Endothelial cell of umbilical vein (primary cell): ENCODE measurements around the gene GNAO1. TPM values are rescaled to one million over a fixed set of nuclear protein-coding genes. Genes with fewer than 3 reads are reported as not detected.

Experiments used
- BruUV-seq: library from RNA; stranded (reverse); fragments of 400-500 nt; replicated peaks from 2 replicates; lab custom pipeline; 2021; lab: Mats Ljungman, UMichigan
- CTCF ChIA-PET: fragments of 300-600, 350-600 bp; sonication (Branson Sonifier 250); formaldehyde crosslinking; loops from one replicate; lab custom pipeline; 2021; ENCODE audit warnings: antibody characterized with exemption, inconsistent platforms; lab: Charles Lee
- POLR2A ChIA-PET: fragments of 300-600, 350-600 bp; sonication (Branson Sonifier 250); formaldehyde crosslinking; loops from one replicate; lab custom pipeline; 2021; ENCODE audit warnings: antibody characterized with exemption, inconsistent platforms; lab: Charles Lee
- DNase-seq: peaks from one replicate; pipeline ENCODE4 v3.0.0-alpha.2; 2011; ENCODE audit warnings: low read depth, low spot score
- FAIRE-seq: peaks from 2 replicates; lab custom pipeline; 2011; peaks lifted over from hg19 to GRCh38; lab: Jason Lieb, UNC
- H2AFZ ChIP-seq: 2 replicates; pipeline ENCODE4 v1.6.0; 2012; ENCODE audit warnings: low read depth, low read length, control low read depth, inconsistent platforms
- H3K27ac ChIP-seq: 2 replicates; pipeline ENCODE4 v1.5.1; 2011; ENCODE audit warnings: low read depth, mild to moderate bottlenecking, control low read depth, low read length, moderate library complexity; ENCODE audit not compliant: insufficient read depth
- H3K27me3 ChIP-seq, 2 experiments: 2 replicates each; pipeline versions ENCODE4 v1.6.0 to v1.6.1; 2011; ENCODE audit warnings: low read length in 2 of 2, mixed read lengths in 1 of 2; ENCODE audit not compliant: control insufficient read depth in 2 of 2, insufficient read depth in 2 of 2
- H3K36me3 ChIP-seq, 2 experiments: 2 replicates in 1 of 2; 3 replicates in 1 of 2; pipeline ENCODE4 v1.5.1; 2011; ENCODE audit warnings: low read length in 2 of 2, mild to moderate bottlenecking in 1 of 2, moderate library complexity in 1 of 2; ENCODE audit not compliant: control insufficient read depth in 2 of 2, insufficient read depth in 2 of 2; ENCODE audit errors: extremely low read depth in 1 of 2
- H3K4me1 ChIP-seq: 3 replicates; pipeline ENCODE4 v1.5.1; 2011; ENCODE audit warnings: mild to moderate bottlenecking, low read length; ENCODE audit not compliant: control insufficient read depth, insufficient read depth; ENCODE audit errors: extremely low read depth
- H3K4me2 ChIP-seq: 2 replicates; pipeline ENCODE4 v1.6.1; 2011; ENCODE audit warnings: low read length, control low read depth, mixed read lengths; ENCODE audit not compliant: insufficient read depth
- H3K4me3 ChIP-seq, 3 experiments: fragments of 200-600 bp in 1 of 3; sonication (generic), shearing (Covaris generic) in 1 of 3; replicated peaks in 1 of 3; 2 replicates each; pipeline ENCODE4 v1.5.1; 2011 to 2016; ENCODE audit warnings: control low read depth in 3 of 3, low read length in 3 of 3, mild to moderate bottlenecking in 2 of 3, inconsistent platforms in 1 of 3, low read depth in 1 of 3, moderate library complexity in 1 of 3; ENCODE audit not compliant: insufficient read depth in 1 of 3
- H3K79me2 ChIP-seq: 2 replicates; pipeline ENCODE4 v1.6.0; 2012; ENCODE audit warnings: low read length, inconsistent platforms; ENCODE audit not compliant: control insufficient read depth, insufficient read depth
- H3K9ac ChIP-seq: replicated peaks from 2 replicates; pipeline ENCODE3; 2011; ENCODE audit warnings: low read length, control low read depth; ENCODE audit not compliant: insufficient read depth; ENCODE audit errors: extremely low read depth
- H3K9me1 ChIP-seq: replicated peaks from 3 replicates; pipeline ENCODE4 v1.6.0; 2011; ENCODE audit warnings: mild to moderate bottlenecking, low read length; ENCODE audit not compliant: control insufficient read depth, insufficient read depth; ENCODE audit errors: extremely low read depth
- H3K9me3 ChIP-seq: replicated peaks from 2 replicates; pipeline ENCODE4 v1.5.1; 2012; ENCODE audit warnings: low read length, inconsistent platforms; ENCODE audit not compliant: control insufficient read depth, insufficient read depth
- H4K20me1 ChIP-seq: replicated peaks from 2 replicates; pipeline ENCODE3; 2011; ENCODE audit warnings: mild to moderate bottlenecking, low read length; ENCODE audit not compliant: control insufficient read depth, insufficient read depth; ENCODE audit errors: extremely low read depth
- EZH2 ChIP-seq: IDR thresholded peaks from 2 replicates; pipeline ENCODE4 v1.6.1; 2012; ENCODE audit warnings: borderline replicate concordance, low read depth, mild to moderate bottlenecking, moderate library complexity, low read length, inconsistent platforms; ENCODE audit not compliant: severe bottlenecking
- FOS ChIP-seq: IDR thresholded peaks from 2 replicates; pipeline ENCODE4 v1.6.1; 2011; ENCODE audit warnings: mild to moderate bottlenecking, low read length, moderate library complexity, borderline replicate concordance; ENCODE audit not compliant: insufficient read depth
- GATA2 ChIP-seq: IDR thresholded peaks from 2 replicates; pipeline ENCODE4 v1.7.0; 2011; ENCODE audit warnings: low read depth, mild to moderate bottlenecking, moderate library complexity, mixed read lengths, low read length; ENCODE audit not compliant: insufficient read length, insufficient read depth
- MYC ChIP-seq: IDR thresholded peaks from one replicate; pipeline ENCODE4 v1.6.1; 2011; ENCODE audit warnings: mild to moderate bottlenecking, low read depth, low read length
- POLR2A ChIP-seq: IDR thresholded peaks from 2 replicates; pipeline ENCODE4 v1.6.1; 2012; ENCODE audit warnings: low read depth, mild to moderate bottlenecking, control low read depth, low read length
- POLR2AphosphoS5 ChIP-seq: IDR thresholded peaks from 2 replicates; pipeline ENCODE4 v1.6.1; 2012; ENCODE audit warnings: low read depth, mild to moderate bottlenecking, control low read depth, low read length, moderate library complexity; ENCODE audit not compliant: insufficient read depth
- dilution Hi-C: fragments of 300-500 bp; cut with MboI; formaldehyde crosslinking; loops from one replicate; pipeline ENCODE4 v1.15.0; 2019; ENCODE audit warnings: low sequenced_read_pairs; ENCODE audit not compliant: extremely low pct_ligation_motif_present
- intact Hi-C: fragments of 100-400 bp; cut with micrococcal nuclease; formaldehyde crosslinking; loops from one replicate; pipeline ENCODE4 v1.10.0; 2022
- polyA plus RNA-seq, 4 experiments: library from polyadenylated mRNA; depleted of rRNA in 3 of 4; stranded (reverse) in 3 of 4; unstranded in 1 of 4; fragments of >200 nt; gene quantifications; 2 replicates each; pipeline versions ENCODE4 v1.2.1 to v1.2.3, GENCODE V29; 2011 to 2012; ENCODE audit warnings: missing spikeins in 1 of 4
- total RNA-seq: library from RNA; stranded (reverse); gene quantifications from 2 replicates; pipeline ENCODE4 v1.2.3, GENCODE V29; 2021
- TF ChIP-seq, protein P1 (sequence below), 2 donors: IDR thresholded peaks; 1 replicate in 1 of 2; 2 replicates in 1 of 2; pipeline ENCODE4 v1.5.1; 2011; ENCODE audit warnings: low read length in 2 of 2, mild to moderate bottlenecking in 2 of 2, moderate library complexity in 2 of 2, control low read depth in 1 of 2, inconsistent platforms in 1 of 2, low read depth in 1 of 2; ENCODE audit not compliant: insufficient read depth in 1 of 2; ENCODE audit errors: extremely low read depth in 1 of 2
- TF ChIP-seq, protein P2 (sequence below): IDR thresholded peaks from 2 replicates; pipeline ENCODE4 v1.6.1; 2011; ENCODE audit not compliant: insufficient read depth, insufficient read length

GNAO1 gene
- total and polyA plus RNA-seq, 2 donors (not counting 3 experiments of a cell fraction or from before 2014, with no cell fraction given): not detected

DNA sequence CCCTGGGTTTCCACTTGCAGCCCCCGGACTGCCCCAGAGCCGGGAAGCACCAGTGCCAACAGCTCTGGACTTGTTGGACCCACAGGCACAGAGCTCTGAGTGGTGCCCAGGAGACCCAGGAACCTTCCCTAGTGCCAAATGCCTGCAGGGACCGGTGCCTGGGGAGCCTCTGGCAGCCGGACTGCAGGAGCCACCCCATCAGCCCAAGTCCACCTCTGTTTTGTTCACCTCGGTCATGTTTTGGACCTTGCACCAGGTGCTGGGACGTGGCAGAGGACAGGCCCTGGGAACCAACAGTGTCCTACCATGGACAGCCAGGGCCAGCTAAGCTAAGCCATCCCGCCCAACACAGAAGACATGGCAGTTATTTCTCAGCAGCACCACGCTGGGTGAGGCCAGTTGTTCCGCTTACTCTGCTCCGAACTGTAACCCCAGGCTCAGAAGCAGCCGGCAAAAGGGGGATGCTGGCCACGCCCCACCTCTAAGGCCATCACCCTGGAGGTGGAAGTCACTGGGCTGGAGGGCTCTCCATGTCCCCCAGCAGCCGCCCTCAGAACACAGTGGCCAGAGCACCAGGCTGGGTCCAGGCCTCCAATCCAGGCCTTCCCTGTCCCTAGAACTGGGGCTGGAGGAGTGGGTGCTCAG is 154.2 kb downstream of the GNAO1 start:
- POLR2A ChIA-PET: no interaction called here
- no peak overlapping the region for H3K9ac ChIP-seq
- dilution Hi-C loops: no loop called here

More for the DNA sequence above, 154.2 kb downstream of the GNAO1 start:
- H3K4me2 ChIP-seq: no peak overlapping the region
- no peaks in the 10 kb centered on the region for H3K27me3 ChIP-seq
- no peak overlapping the region for H2AFZ ChIP-seq
- intact Hi-C loops: no loop called here
- no peak overlapping the region for H3K27ac ChIP-seq
- no peaks in the 10 kb centered on the region for H3K9me3 ChIP-seq
- FAIRE-seq: no peak
- H4K20me1 ChIP-seq: no peaks in the 10 kb centered on the region
- CTCF ChIA-PET: interaction anchor here (1.3 kb wide), 1 partner anchor 11 kb away, joined by 5 read pairs; no protein-coding TSS in a partner anchor
- H3K79me2 ChIP-seq: no peaks in the 10 kb centered on the region
- H3K9me1 ChIP-seq: no peaks in the 10 kb centered on the region
- TF ChIP-seq POLR2AphosphoS5 (no peak), FOS (no peak), MYC (no peak), GATA2 (no peak), EZH2 (no peak), POLR2A (no peak)
- TF ChIP-seq, protein P1, sequence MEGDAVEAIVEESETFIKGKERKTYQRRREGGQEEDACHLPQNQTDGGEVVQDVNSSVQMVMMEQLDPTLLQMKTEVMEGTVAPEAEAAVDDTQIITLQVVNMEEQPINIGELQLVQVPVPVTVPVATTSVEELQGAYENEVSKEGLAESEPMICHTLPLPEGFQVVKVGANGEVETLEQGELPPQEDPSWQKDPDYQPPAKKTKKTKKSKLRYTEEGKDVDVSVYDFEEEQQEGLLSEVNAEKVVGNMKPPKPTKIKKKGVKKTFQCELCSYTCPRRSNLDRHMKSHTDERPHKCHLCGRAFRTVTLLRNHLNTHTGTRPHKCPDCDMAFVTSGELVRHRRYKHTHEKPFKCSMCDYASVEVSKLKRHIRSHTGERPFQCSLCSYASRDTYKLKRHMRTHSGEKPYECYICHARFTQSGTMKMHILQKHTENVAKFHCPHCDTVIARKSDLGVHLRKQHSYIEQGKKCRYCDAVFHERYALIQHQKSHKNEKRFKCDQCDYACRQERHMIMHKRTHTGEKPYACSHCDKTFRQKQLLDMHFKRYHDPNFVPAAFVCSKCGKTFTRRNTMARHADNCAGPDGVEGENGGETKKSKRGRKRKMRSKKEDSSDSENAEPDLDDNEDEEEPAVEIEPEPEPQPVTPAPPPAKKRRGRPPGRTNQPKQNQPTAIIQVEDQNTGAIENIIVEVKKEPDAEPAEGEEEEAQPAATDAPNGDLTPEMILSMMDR (IDR thresholded peaks at IDR 0.05; ENCODE audit: extremely low read depth in 1 of 2, insufficient read depth in 1 of 2, low read depth in 1 of 2, low read length in 2 of 2): no peak
- TF ChIP-seq, protein P2, sequence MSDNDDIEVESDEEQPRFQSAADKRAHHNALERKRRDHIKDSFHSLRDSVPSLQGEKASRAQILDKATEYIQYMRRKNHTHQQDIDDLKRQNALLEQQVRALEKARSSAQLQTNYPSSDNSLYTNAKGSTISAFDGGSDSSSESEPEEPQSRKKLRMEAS: no peak
- BruUV-seq: no TSS peak
- no peak overlapping the region for H3K4me3 ChIP-seq
- H3K36me3 ChIP-seq: no peaks in the 10 kb centered on the region
- DNase-seq: no peak
- H3K4me1 ChIP-seq: no peaks in the 10 kb centered on the region
